ENCODE results near the gene CD300LB. TPM values are rescaled to one million over a fixed set of nuclear protein-coding genes. Genes with fewer than 3 reads are reported as not detected.
"Not testable (repeated sequence)": the region's sequence is repeated elsewhere in the genome, so short reads cannot be mapped to it uniquely, and the experiment has no call there.

CD300LB gene
- total RNA-seq, 2 donors from 2014 or later: 0.12 to 0.25 TPM

DNA sequence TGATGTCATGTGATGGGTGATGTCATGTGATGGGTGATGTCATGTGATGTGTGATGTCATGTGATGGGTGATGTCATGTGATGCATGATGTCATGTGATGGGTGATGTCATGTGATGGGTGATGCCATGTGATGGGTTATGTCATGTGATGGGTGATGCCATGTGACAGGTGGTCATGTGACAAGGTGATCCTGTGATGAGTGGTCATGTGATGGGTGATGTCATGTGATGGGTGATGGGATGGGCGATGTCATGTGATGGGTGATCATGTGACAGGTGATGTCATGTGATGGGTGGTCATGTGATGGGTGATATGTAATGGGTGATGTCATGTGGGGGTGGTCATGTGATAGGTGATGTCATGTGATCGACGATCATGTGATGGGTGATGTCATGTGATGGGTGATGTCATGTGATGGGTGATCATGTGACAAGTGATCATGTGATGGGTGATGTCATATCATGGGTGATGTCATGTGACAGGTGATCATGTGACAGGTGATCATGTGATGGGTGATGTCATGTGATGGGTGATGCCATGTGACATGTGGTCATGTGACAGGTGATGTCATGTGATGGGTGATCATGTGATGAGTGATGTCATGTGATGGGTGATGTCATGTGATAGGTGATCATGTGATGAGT is 17.2 kb downstream of the CD300LB start:
- DNase-seq: no peak
- intact Hi-C loops (cut with DNase I, micrococcal nuclease): no loop called here
- ATAC-seq: no peak

- no peak for ATAC-seq
- intact Hi-C loops (cut with DNase I, micrococcal nuclease): no loop called here
- no peak for DNase-seq
Measured at GRCh38 chr17:74512624-74513091, 18.6 kb downstream of the CD300LB start.

DNA sequence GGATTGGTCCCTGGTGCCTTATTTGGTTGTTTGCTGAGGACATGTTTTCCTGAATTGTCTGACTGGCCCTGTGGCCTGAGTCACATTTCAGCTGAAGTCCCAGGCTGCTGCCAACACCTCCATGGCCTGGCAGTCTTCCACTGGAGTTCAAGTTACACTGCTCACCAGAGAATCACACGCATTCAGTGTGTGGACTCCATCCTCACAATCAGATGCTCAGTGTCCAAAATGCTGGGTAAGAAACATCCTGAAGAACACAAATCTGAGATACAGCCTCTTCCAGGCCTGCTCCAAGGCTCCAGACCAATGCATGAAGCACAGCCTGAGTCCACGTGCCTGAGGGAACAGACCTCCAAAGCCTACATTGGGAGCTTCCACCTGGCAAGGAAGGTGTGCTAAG is 19.2 kb downstream of the CD300LB start:
- DNase-seq (no peak), ATAC-seq (no peak)
- intact Hi-C loops (cut with DNase I, micrococcal nuclease): no loop called here

- no peak for DNase-seq
- intact Hi-C loops (cut with DNase I, micrococcal nuclease): no loop called here
- no peak for ATAC-seq
Measured at GRCh38 chr17:74508156-74508555, 23.1 kb downstream of the CD300LB start.

GRCh38 chr17:74503949-74504348 is 27.3 kb downstream of the CD300LB start:
- DNase-seq; intact Hi-C loops (cut with DNase I, micrococcal nuclease); ATAC-seq: not testable (repeated sequence)

- ATAC-seq (no peak), DNase-seq (no peak)
- intact Hi-C loops (cut with DNase I, micrococcal nuclease): no loop called here
Measured at GRCh38 chr17:74502861-74503260, 28.4 kb downstream of the CD300LB start.

DNA sequence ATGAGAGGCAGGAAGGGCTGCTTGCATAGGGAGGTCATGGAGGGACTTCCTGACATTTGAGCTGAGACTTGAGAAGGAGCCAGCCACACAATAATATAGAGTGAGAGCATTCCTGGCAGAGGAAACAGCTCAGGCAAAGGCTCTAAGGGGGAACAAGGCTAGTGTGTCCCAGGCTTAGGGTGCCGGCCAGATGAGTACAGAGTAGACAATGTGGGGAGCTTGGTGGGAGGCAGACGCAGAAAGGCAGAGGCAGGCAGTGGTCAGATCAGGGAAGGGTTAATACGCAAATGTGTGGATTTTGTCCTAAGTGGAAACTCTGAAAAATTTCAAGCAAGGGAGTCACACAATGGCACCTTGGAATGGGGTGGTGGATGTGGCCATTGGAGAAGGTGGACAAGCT is 31.3 kb downstream of the CD300LB start:
- intact Hi-C loops (cut with DNase I, micrococcal nuclease): no loop called here
- no peak for ATAC-seq
- no peak for DNase-seq

DNA sequence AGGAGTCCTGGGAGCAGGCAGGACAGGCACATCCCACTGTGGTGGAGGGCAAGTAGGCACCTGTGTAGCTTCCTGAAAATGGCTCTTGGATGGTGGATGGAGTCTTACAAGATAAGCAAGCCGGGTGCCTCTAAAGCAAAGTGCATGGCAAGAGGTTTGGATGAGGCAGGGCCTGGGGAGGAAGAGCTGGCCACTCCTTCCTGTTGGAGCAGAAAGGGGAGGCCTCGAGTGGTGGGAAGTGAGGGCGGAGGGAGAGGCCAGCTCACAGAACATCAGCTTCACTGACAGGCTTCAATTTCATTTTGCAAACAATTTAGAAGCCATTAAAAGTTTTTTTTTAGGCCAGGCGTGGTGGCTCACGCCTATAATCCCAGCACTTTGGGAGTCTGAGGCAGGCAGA is 33.8 kb downstream of the CD300LB start:
- DNase-seq (no peak), ATAC-seq (no peak)
- intact Hi-C loops (cut with DNase I, micrococcal nuclease): no loop called here

- ATAC-seq (peak; percentile 90), DNase-seq (peak; percentile 44 to 79)
- intact Hi-C loops (cut with DNase I, micrococcal nuclease): no loop called here
Measured at GRCh38 chr17:74493331-74493833, 37.9 kb downstream of the CD300LB start.

GRCh38 chr17:74491626-74492025 is 39.6 kb downstream of the CD300LB start:
- intact Hi-C loops (cut with DNase I, micrococcal nuclease): no loop called here
- ATAC-seq: no peak
- DNase-seq: no peak

DNA sequence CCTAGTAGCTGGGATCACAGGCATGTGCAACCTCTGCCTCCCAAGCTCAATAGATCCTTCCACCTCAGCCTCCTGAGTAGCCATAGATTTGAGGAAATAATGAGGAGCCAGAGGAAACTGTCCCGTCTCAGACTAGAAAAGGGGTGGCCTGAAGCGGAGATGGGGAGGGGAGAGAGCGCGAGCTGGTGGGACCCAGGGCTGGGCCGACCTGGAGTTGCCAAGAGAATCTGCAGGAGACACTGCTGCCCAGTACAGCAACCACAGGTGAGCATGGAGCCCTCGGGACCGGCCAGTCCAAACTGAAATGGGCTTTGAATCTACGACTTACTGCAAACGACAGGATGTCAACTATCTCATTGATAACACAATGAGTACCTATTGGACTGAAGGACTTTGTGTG is 40.6 kb downstream of the CD300LB start:
- intact Hi-C loops (cut with DNase I, micrococcal nuclease): no loop called here
- DNase-seq: no peak

GRCh38 chr17:74488276-74488675 is 43.0 kb downstream of the CD300LB start:
- ATAC-seq; intact Hi-C loops (cut with DNase I, micrococcal nuclease); DNase-seq: not testable (repeated sequence)

More for the DNA sequence above, 40.6 kb downstream of the CD300LB start:
- no peak for ATAC-seq

DNA sequence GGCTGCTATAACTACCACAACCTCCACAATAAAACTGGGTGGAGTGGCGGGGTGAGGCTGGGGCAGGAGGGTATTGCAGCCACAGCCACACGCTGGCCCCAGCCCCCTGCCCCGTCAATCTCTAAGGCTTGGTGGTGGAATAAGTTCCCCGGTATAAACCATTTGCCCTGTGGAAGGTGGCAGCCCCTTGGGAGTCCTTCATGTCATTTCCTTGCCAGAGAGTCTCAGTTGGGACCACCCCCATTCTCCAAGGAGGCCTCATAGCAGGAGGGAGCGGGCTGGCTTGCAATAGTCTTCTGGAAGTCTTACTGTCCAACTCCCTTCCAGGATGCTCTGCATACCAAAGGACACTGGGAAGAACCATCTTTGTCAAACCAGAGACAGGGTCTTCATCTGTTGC is 45.4 kb downstream of the CD300LB start:
- ATAC-seq (peak; percentile 83), DNase-seq (no peak)
- intact Hi-C loops (cut with DNase I, micrococcal nuclease): no loop called here

DNA sequence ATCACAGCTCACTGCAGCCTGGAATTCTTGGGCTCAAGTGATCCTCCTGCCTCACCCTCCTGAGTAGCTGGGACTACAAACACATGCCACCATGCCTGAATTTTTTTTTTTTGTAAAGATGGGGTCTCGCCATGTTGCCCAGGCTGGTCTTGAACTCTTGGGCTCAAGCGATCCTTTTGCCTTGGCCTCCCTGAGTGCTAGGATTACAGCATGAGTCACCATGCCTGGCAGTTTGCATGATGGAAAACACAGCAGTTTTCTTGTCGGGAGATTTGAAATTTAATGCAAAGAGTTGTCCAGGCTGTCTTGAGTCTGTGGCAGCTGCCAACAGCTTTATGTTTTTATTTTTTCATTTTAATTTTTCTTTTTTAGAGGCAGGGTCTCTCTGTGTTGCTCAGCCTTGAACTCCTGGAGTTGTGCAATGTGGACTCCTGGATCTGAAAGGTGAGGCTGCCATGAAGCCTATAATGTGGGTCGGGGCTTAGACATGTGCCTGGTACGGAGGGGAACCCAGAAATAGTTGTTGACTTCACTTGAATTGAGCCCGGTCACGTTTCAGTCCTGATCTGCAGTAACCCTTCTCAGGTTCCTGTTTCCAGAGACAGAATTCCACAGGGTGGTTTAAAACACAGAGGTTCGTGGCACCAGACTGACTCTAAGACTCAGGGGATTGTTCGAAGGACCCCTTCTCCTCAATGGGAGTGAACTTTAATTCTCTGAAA is 46.1 kb downstream of the CD300LB start:
- ATAC-seq (peak; percentile 41), DNase-seq (no peak)
- intact Hi-C loops (cut with DNase I, micrococcal nuclease): no loop called here

DNA sequence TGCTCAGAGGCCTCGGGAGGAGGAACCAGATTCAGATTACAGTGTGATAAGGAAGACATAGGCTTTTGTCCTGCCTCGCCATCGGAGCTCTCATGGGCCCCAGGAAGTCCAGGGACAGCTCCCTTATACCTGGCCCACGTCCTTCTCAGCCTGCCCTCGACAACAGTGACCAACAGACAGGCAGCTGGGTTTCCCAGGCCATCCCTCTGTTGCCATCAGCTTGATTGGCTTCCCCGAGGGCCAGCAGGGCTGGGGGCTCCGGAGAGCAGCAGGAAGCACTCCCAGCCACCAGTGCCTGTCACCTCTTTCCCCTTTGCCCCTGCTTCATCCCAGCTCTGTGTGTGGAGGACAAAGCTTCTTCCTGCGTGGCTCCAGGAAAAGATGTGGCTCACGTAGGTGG is 47.2 kb downstream of the CD300LB start:
- intact Hi-C loops (cut with DNase I, micrococcal nuclease): no loop called here
- DNase-seq (no peak), ATAC-seq (no peak)

DNA sequence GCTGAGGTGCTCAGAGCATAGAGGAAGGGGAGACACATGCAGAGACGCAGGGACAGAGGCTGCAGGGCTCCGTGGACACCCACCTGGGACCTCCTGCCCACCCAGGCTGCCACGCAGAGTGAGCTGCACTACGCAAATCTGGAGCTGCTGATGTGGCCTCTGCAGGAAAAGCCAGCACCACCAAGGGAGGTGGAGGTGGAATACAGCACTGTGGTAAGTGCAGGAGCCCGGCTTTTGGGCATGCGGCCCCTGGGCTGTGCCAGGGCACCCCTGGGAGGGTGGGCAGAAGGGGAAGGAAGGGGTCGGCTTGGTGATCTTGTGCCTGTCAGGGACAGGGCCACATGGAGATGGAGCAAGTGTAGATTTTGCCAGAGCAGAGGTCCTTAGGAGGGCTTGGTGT is 49.7 kb downstream of the CD300LB start:
- intact Hi-C loops (cut with DNase I, micrococcal nuclease): no loop called here
- DNase-seq (no peak), ATAC-seq (no peak)

- intact Hi-C loops (cut with DNase I, micrococcal nuclease): no loop called here
- no peak for DNase-seq
- no peak for ATAC-seq
Measured at GRCh38 chr17:74480290-74480689, 51.0 kb downstream of the CD300LB start.

GRCh38 chr17:74478420-74479100 is 52.7 kb downstream of the CD300LB start:
- no peak for ATAC-seq
- intact Hi-C loops (cut with DNase I, micrococcal nuclease): no loop called here
- peak in 1 of 2 donors; percentile 42 for DNase-seq

DNA sequence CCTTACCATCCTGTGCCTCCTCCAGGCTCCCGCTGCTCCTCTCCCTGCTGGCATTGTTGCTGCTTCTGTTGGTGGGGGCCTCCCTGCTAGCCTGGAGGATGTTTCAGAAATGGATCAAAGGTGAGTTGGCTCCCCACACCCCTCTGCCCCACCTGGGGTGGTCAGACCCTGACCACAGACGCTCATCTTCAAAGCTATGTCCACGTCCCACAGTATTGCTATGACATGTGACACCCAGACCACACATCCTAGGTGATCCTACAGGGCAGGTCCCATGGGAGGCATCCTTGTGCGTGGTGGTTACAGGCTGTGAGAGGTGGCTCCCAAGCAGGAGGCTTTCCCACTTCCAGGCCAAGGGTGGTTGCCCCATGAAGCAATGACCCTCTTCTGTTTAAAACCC is 53.9 kb downstream of the CD300LB start:
- intact Hi-C loops (cut with DNase I, micrococcal nuclease): no loop called here
- DNase-seq (no peak), ATAC-seq (no peak)

DNA sequence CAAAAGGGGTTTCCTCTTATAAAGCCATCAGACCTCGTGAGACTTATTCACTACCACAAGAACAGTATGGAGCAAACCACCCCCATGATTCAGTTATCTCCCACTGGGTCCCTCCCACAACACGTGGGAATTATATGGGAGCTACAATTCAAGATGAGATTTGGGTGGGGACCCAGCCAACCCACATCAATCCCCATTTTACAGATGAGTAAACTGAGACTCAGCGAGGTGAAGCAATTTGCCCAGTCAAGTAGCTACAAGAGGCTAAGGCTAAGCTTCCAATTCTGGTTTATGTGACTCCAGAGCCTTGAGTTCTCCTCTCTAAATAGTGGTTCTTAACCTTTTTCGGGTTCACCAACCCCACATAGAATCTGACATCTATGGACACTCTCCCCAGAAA is 56.1 kb downstream of the CD300LB start:
- intact Hi-C loops (cut with DNase I, micrococcal nuclease): no loop called here
- DNase-seq (no peak), ATAC-seq (no peak)

Measured in left colon (tissue), 2 donors.